Cardiac muscle cell (in vitro differentiated cells and primary cell): ENCODE data around the gene C17orf75. TPM values are rescaled to one million over a fixed set of nuclear protein-coding genes. Genes with fewer than 3 reads are reported as not detected.
A peak's percentile ranks its signal among the peaks of the same experiment; 100 is the strongest.
"Not testable (repeated sequence)": the region's sequence is repeated elsewhere in the genome, so short reads cannot be mapped to it uniquely, and the experiment has no call there.

Experiments used
- DNase-seq, 2 donors: peaks; one replicate each; pipeline versions ENCODE4 v3.0.0 to v3.0.0-alpha.2; 2010 to 2017; ENCODE audit warnings: low read depth in 1 of 2, low spot score in 1 of 2
- H3K27ac ChIP-seq: fragments of 200-600 bp; sonication (generic); 2 replicates; pipeline ENCODE4 v1.5.1; 2016
- H3K27me3 ChIP-seq: fragments of 200-600 bp; sonication (generic); 2 replicates; pipeline ENCODE4 v1.6.0; 2016; ENCODE audit warnings: control low read depth
- H3K36me3 ChIP-seq: fragments of 200-600 bp; sonication (generic); 2 replicates; pipeline ENCODE4 v1.5.1; 2016; ENCODE audit warnings: control low read depth
- H3K4me1 ChIP-seq: fragments of 200-600 bp; sonication (generic); 2 replicates; pipeline ENCODE4 v1.8.1; 2017; ENCODE audit warnings: low read depth, mild to moderate bottlenecking, mixed run types
- H3K4me3 ChIP-seq: fragments of 200-600 bp; sonication (generic); 2 replicates; pipeline ENCODE4 v1.5.1; 2016; ENCODE audit warnings: mild to moderate bottlenecking
- H3K9me3 ChIP-seq: fragments of 200-600 bp; sonication (generic); 2 replicates; pipeline ENCODE4 v1.5.1; 2017; ENCODE audit warnings: low read depth, mild to moderate bottlenecking, control low read depth
- CTCF ChIP-seq: IDR thresholded peaks from 2 replicates; pipeline ENCODE4 v1.5.1; 2012; ENCODE audit warnings: low read depth, mild to moderate bottlenecking, low read length
- polyA plus RNA-seq: library from polyadenylated mRNA; unstranded; fragments of >200 nt; fragmentation: Nextera tagmentation; extraction: Ambion mirVana; gene quantifications from 2 replicates; pipeline ENCODE4 v1.2.1, GENCODE V29; 2016
- total RNA-seq: library from RNA; depleted of rRNA; stranded (reverse); fragments of >200 nt; gene quantifications from 2 replicates; pipeline ENCODE4 v1.2.3, GENCODE V29; 2016

Gene C17orf75
- total RNA-seq, result 19.7 and 27.0 TPM in 2 replicates
- 38.8 and 41.7 TPM in 2 replicates for polyA plus RNA-seq

- peaks cover 18% of the 10 kb centered on the region for H3K36me3 ChIP-seq
- H3K4me1 ChIP-seq, result peaks cover 4% of the 10 kb centered on the region
- no peaks in the 10 kb centered on the region for H3K9me3 ChIP-seq
- H3K4me3 ChIP-seq, result peak within 1 kb of the TSS; percentile 55
- no peaks in the 10 kb centered on the region for H3K27me3 ChIP-seq
- peak; percentile 81 to 84 for DNase-seq
- peak within 1 kb of the TSS; percentile 90 for H3K27ac ChIP-seq
- TF ChIP-seq CTCF, result no peak
Observed at GRCh38 chr17:32341857-32342602, at the start of gene C17orf75. TSS of gene C17orf75 (minus strand) at chr17:32342173. CDS start at chr17:32342139, 34 bp downstream.

GRCh38 chr17:32388613-32389459 is 46.9 kb upstream of the C17orf75 start:
- H3K9me3 ChIP-seq, result no peaks in the 10 kb centered on the region
- no peaks in the 10 kb centered on the region for H3K27me3 ChIP-seq
- no peak overlapping the region for H3K4me3 ChIP-seq
- H3K36me3 ChIP-seq, result no peaks in the 10 kb centered on the region
- no peak overlapping the region for H3K27ac ChIP-seq
- DNase-seq, result peak in 1 of 2 donors; percentile 51
- no peak for TF ChIP-seq CTCF
- no peaks in the 10 kb centered on the region for H3K4me1 ChIP-seq

- not testable (repeated sequence) for H3K9me3 ChIP-seq, H3K36me3 ChIP-seq, H3K4me3 ChIP-seq, DNase-seq, H3K27me3 ChIP-seq, H3K27ac ChIP-seq, H3K4me1 ChIP-seq
Observed at GRCh38 chr17:32388128-32388527, 46.2 kb upstream of the C17orf75 start.

GRCh38 chr17:32386844-32387243 is 44.9 kb upstream of the C17orf75 start:
- no peak for DNase-seq
- H3K36me3 ChIP-seq, result peaks cover 9% of the 10 kb centered on the region
- no peak overlapping the region for H3K4me3 ChIP-seq
- no peaks in the 10 kb centered on the region for H3K4me1 ChIP-seq
- H3K27me3 ChIP-seq, result no peaks in the 10 kb centered on the region
- no peaks in the 10 kb centered on the region for H3K9me3 ChIP-seq
- H3K27ac ChIP-seq, result no peak overlapping the region
- no peak for TF ChIP-seq CTCF

GRCh38 chr17:32385971-32386370 is 44.0 kb upstream of the C17orf75 start:
- DNase-seq, result no peak
- no peak overlapping the region for H3K27ac ChIP-seq

More at GRCh38 chr17:32385971-32386370, 44.0 kb upstream of the C17orf75 start:
- no peak for TF ChIP-seq CTCF
- no peaks in the 10 kb centered on the region for H3K9me3 ChIP-seq
- no peaks in the 10 kb centered on the region for H3K4me1 ChIP-seq
- H3K4me3 ChIP-seq, result no peak overlapping the region
- H3K36me3 ChIP-seq, result peaks cover 12% of the 10 kb centered on the region
- no peaks in the 10 kb centered on the region for H3K27me3 ChIP-seq
